ENCODE data around the gene ZBTB11. TPM values are rescaled to one million over a fixed set of nuclear protein-coding genes. Genes with fewer than 3 reads are reported as not detected.
A peak's percentile ranks its signal among the peaks of the same experiment; 100 is the strongest.

Gene ZBTB11
- total and polyA plus RNA-seq, 2 experiments from 2014 or later = 8.7 to 21.4 TPM

- Histone ChIP-seq H3K36me3 (ENCODE audit: low read depth) (peaks cover 62% of the 10 kb centered on the region), H3K9ac (no peak overlapping the region), H3K4me3 (no peak overlapping the region), H3K9me2 (ENCODE audit: insufficient read depth) (no peaks in the 10 kb centered on the region), H3K4me2 (ENCODE audit: unreplicated experiment) (no peak overlapping the region), H3K4me1 (ENCODE audit: insufficient read depth) (no peaks in the 10 kb centered on the region), H4K20me1 (ENCODE audit: insufficient read depth) (no peaks in the 10 kb centered on the region), H3F3A (ENCODE audit: insufficient read depth) (no peaks in the 10 kb centered on the region), H3K27ac (no peak overlapping the region), H3K9me3 (ENCODE audit: low read depth) (no peaks in the 10 kb centered on the region), H2AFZ (no peak overlapping the region), H3K79me2 (ENCODE audit: insufficient read depth) (no peaks in the 10 kb centered on the region), H3K27me3 (replicated peaks; ENCODE audit: insufficient read depth) (no peaks in the 10 kb centered on the region)
- no peak for DNase-seq
- TF ChIP-seq EZH2 (IDR thresholded peaks at IDR 0.05; ENCODE audit: insufficient read depth, poor library complexity, severe bottlenecking) (no peak), EZH2phosphoT487 (IDR thresholded peaks at IDR 0.05; ENCODE audit: insufficient read depth, low read depth) (no peak)
- in situ Hi-C loops (cut with MboI) = no loop called here
- 95 to 96% methylated on average over 3 of the region's 3 CpGs for WGBS, 2 experiments (ENCODE audit: low coverage in 1 of 2, low lambda C conversion rate in 2 of 2, missing lambda C conversion rate in 2 of 2)
These were observed 16.2 kb downstream of the ZBTB11 start for GRCh38 chr3:101660714-101661113.

- Histone ChIP-seq H4K20me1 (ENCODE audit: insufficient read depth) (no peaks in the 10 kb centered on the region), H3F3A (ENCODE audit: insufficient read depth) (no peaks in the 10 kb centered on the region), H3K27ac (no peak overlapping the region), H3K36me3 (ENCODE audit: low read depth) (peaks cover 68% of the 10 kb centered on the region), H3K79me2 (ENCODE audit: insufficient read depth) (no peaks in the 10 kb centered on the region), H3K4me3 (no peak overlapping the region), H3K4me2 (ENCODE audit: unreplicated experiment) (no peak overlapping the region), H3K4me1 (ENCODE audit: insufficient read depth) (0 out of 2 replicates have a peak, but pooled peaks cover 4% of the 10 kb centered on the region), H3K9me2 (ENCODE audit: insufficient read depth) (no peaks in the 10 kb centered on the region), H3K9ac (no peak overlapping the region), H3K9me3 (ENCODE audit: low read depth) (no peaks in the 10 kb centered on the region), H3K27me3 (replicated peaks; ENCODE audit: insufficient read depth) (no peaks in the 10 kb centered on the region), H2AFZ (no peak overlapping the region)
- TF ChIP-seq EZH2phosphoT487 (IDR thresholded peaks at IDR 0.05; ENCODE audit: insufficient read depth, low read depth) = no peak
- no peak for TF ChIP-seq EZH2 (IDR thresholded peaks at IDR 0.05; ENCODE audit: insufficient read depth, poor library complexity, severe bottlenecking)
- in situ Hi-C loops (cut with MboI) = no loop called here
- DNase-seq = no peak
- 85% methylated on average over 6 of the region's 6 CpGs for WGBS, 2 experiments (ENCODE audit: low coverage in 1 of 2, low lambda C conversion rate in 2 of 2, missing lambda C conversion rate in 2 of 2)
These were observed 20.3 kb downstream of the ZBTB11 start for GRCh38 chr3:101656651-101657050.

- H3K9me2 ChIP-seq (ENCODE audit: insufficient read depth) = no peaks in the 10 kb centered on the region
- 96 to 100% methylated on average over 1 of the region's 1 CpG for WGBS, 2 experiments (ENCODE audit: low coverage in 1 of 2, low lambda C conversion rate in 2 of 2, missing lambda C conversion rate in 2 of 2)
- peak; percentile 38 for DNase-seq
- no peaks in the 10 kb centered on the region for H4K20me1 ChIP-seq (ENCODE audit: insufficient read depth)
- H3K36me3 ChIP-seq (ENCODE audit: low read depth) = peaks cover 29% of the 10 kb centered on the region
- in situ Hi-C loops (cut with MboI) = no loop called here
- no peak overlapping the region for H2AFZ ChIP-seq
- no peaks in the 10 kb centered on the region for H3K79me2 ChIP-seq (ENCODE audit: insufficient read depth)
- no peak overlapping the region for H3K4me2 ChIP-seq (ENCODE audit: unreplicated experiment)
- H3K4me3 ChIP-seq = no peak overlapping the region
- H3K27ac ChIP-seq = no peak overlapping the region
- peaks cover 22% of the 10 kb centered on the region; the same call in 1 of the 2 replicates for H3F3A ChIP-seq (ENCODE audit: insufficient read depth)
- no peaks in the 10 kb centered on the region for H3K27me3 ChIP-seq (replicated peaks; ENCODE audit: insufficient read depth)
- H3K4me1 ChIP-seq (ENCODE audit: insufficient read depth) = peaks cover 7% of the 10 kb centered on the region
- no peaks in the 10 kb centered on the region for H3K9me3 ChIP-seq (ENCODE audit: low read depth)
- H3K9ac ChIP-seq = no peak overlapping the region
- TF ChIP-seq EZH2 (IDR thresholded peaks at IDR 0.05; ENCODE audit: insufficient read depth, poor library complexity, severe bottlenecking) (no peak), EZH2phosphoT487 (IDR thresholded peaks at IDR 0.05; ENCODE audit: insufficient read depth, low read depth) (no peak)
These were observed 30.2 kb downstream of the ZBTB11 start for GRCh38 chr3:101646726-101647125.

- H3K9ac ChIP-seq = no peak overlapping the region
- no peaks in the 10 kb centered on the region for H3K9me3 ChIP-seq (ENCODE audit: low read depth)
- H3K27me3 ChIP-seq (replicated peaks; ENCODE audit: insufficient read depth) = no peaks in the 10 kb centered on the region
- peaks cover 7% of the 10 kb centered on the region for H3K4me1 ChIP-seq (ENCODE audit: insufficient read depth)
- no peak overlapping the region for H2AFZ ChIP-seq
- H3K27ac ChIP-seq = 0 out of 2 replicates have a peak overlapping the region, but pooled peaks have one; percentile 5
- in situ Hi-C loops (cut with MboI) = no loop called here
- H3K79me2 ChIP-seq (ENCODE audit: insufficient read depth) = no peaks in the 10 kb centered on the region
- DNase-seq = peak; percentile 70
- H3F3A ChIP-seq (ENCODE audit: insufficient read depth) = peaks cover 22% of the 10 kb centered on the region; the same call in 1 of the 2 replicates
- no peaks in the 10 kb centered on the region for H4K20me1 ChIP-seq (ENCODE audit: insufficient read depth)
- peak overlapping the region; percentile 60 for H3K4me2 ChIP-seq (ENCODE audit: unreplicated experiment)
- H3K36me3 ChIP-seq (ENCODE audit: low read depth) = peaks cover 2% of the 10 kb centered on the region; the same call in 1 of the 2 replicates
- no peak overlapping the region for H3K4me3 ChIP-seq
- 47 to 48% methylated on average over 6 of the region's 6 CpGs for WGBS, 2 experiments (ENCODE audit: low coverage in 1 of 2, low lambda C conversion rate in 2 of 2, missing lambda C conversion rate in 2 of 2)
- TF ChIP-seq EZH2 (IDR thresholded peaks at IDR 0.05; ENCODE audit: insufficient read depth, poor library complexity, severe bottlenecking) (no peak), EZH2phosphoT487 (IDR thresholded peaks at IDR 0.05; ENCODE audit: insufficient read depth, low read depth) (no peak)
- no peaks in the 10 kb centered on the region for H3K9me2 ChIP-seq (ENCODE audit: insufficient read depth)
These were observed 32.9 kb downstream of the ZBTB11 start for GRCh38 chr3:101643861-101644613.
